K562 (cell line): ENCODE results near the gene TIMM50. TPM values are rescaled to one million over a fixed set of nuclear protein-coding genes. Genes with fewer than 3 reads are reported as not detected.

Experiments used
- CGGBP1 ChIP-seq: fragments of 250-450 bp; sonication (Bioruptor Pico); IDR thresholded peaks from 2 replicates; pipeline ENCODE4 v1.9.0; 2021; ENCODE audit warnings: mild to moderate bottlenecking
- CTBP1 ChIP-seq: fragments of 450-650 bp; IDR thresholded peaks from 2 replicates; pipeline ENCODE4 v1.6.1; 2016; ENCODE audit warnings: borderline replicate concordance
- ESRRA ChIP-seq: fragments of 450-650 bp; IDR thresholded peaks from 2 replicates; pipeline ENCODE4 v1.6.1; 2014; ENCODE audit warnings: low read depth, mild to moderate bottlenecking, moderate library complexity, borderline replicate concordance
- HCFC1 ChIP-seq: IDR thresholded peaks from 2 replicates; pipeline ENCODE4 v1.6.1; 2012; ENCODE audit warnings: low read depth, low read length, improper control_type of control experiment
- HMGXB4 ChIP-seq: sonication (generic); formaldehyde crosslinking; IDR thresholded peaks from 2 replicates; pipeline ENCODE4 v1.8.1; 2023; ENCODE audit warnings: mild to moderate bottlenecking, missing genetic modification reagents
- MTF1 ChIP-seq: fragments of 250-450 bp; sonication (Bioruptor Pico); IDR thresholded peaks from 2 replicates; pipeline ENCODE4 v1.9.0; 2021; ENCODE audit warnings: moderate library complexity, mild to moderate bottlenecking, inconsistent platforms, borderline replicate concordance
- NFATC3 ChIP-seq: fragments of 450-650 bp; IDR thresholded peaks from 2 replicates; pipeline ENCODE4 v1.6.1; 2017; ENCODE audit warnings: mild to moderate bottlenecking
- ZC3H8 ChIP-seq: fragments of 450-650 bp; IDR thresholded peaks from 2 replicates; pipeline ENCODE4 v1.6.1; 2017
- ZNF23 ChIP-seq: fragments of 250-450 bp; sonication (Bioruptor Pico); IDR thresholded peaks from 2 replicates; pipeline ENCODE4 v1.4.0; 2020; ENCODE audit warnings: mild to moderate bottlenecking
- ZNF75A ChIP-seq: fragments of 450-650 bp; formaldehyde crosslinking; IDR thresholded peaks from 2 replicates; pipeline ENCODE4 v1.4.0; 2020; ENCODE audit warnings: mild to moderate bottlenecking
- ZNF785 ChIP-seq: fragments of 250-450 bp; sonication (Bioruptor Pico); IDR thresholded peaks from 2 replicates; pipeline ENCODE4 v1.4.0; 2020; ENCODE audit warnings: mild to moderate bottlenecking
- polyA plus RNA-seq, 8 experiments: library from polyadenylated mRNA; depleted of rRNA in 4 of 8; stranded (reverse) in 5 of 8; unstranded in 3 of 8; fragments of >200 nt; fragmentation: Nextera tagmentation in 2 of 8; fragmentation: Illumina TruSeq in 1 of 8; extraction: Ambion mirVana in 2 of 8; extraction: Trizol in 1 of 8; gene quantifications; 2 replicates each; pipeline versions ENCODE4 v1.2.1 to v1.2.3, GENCODE V29; 2011 to 2014; ENCODE audit warnings: inconsistent platforms in 1 of 8, missing spikeins in 1 of 8
- total RNA-seq, 7 experiments: library from RNA; depleted of rRNA in 6 of 7; stranded (reverse); fragments of >200 nt in 6 of 7; fragmentation: Illumina TruSeq in 2 of 7; extraction: Trizol in 2 of 7; gene quantifications; 2 replicates each; pipeline versions ENCODE4 v1.2.1 to v1.2.3, GENCODE V29; 2011 to 2021; ENCODE audit warnings: low replicate concordance in 1 of 7

Gene TIMM50
- total and polyA plus RNA-seq, 9 of the 15 experiments (the other 6 are each of a cell fraction or from before 2014, with no cell fraction given), result 28.3 to 221 (median 170) TPM

- TF ChIP-seq CGGBP1 (CRISPR knock-in tag) (no peak), HMGXB4 (CRISPR knock-in tag) (peak; percentile 100), ZNF23 (CRISPR knock-in tag) (no peak), MTF1 (CRISPR knock-in tag) (no peak), HCFC1 (0 out of 2 replicates have a peak, but pooled peaks have one; percentile 47), ESRRA (peak; percentile 90; the same call in 1 of the 2 replicates), ZC3H8 (no peak), CTBP1 (peak; percentile 98), ZNF785 (CRISPR knock-in tag) (no peak), ZNF75A (CRISPR knock-in tag) (no peak), NFATC3 (no peak)
- TF ChIP-seq, all 486 proteins: peak for 135
Measured at GRCh38 chr19:39502640-39503417, 22.2 kb downstream of the TIMM50 start (continued).
